GM23338 (cell line): ENCODE data around the gene CDH12. TPM values are rescaled to one million over a fixed set of nuclear protein-coding genes. Genes with fewer than 3 reads are reported as not detected.

ENCODE experiments used
- ATAC-seq: fragments of 200-7000 bp; cut with Tn5 transposase; 3 replicates; pipeline ENCODE4 v1.9.1; 2020
- DNase-seq: peaks from one replicate; pipeline ENCODE4 v3.0.0-alpha.2; 2015; ENCODE audit warnings: low spot score
- H2AFZ ChIP-seq: fragments of 200-600 bp; sonication (generic); 2 replicates; pipeline ENCODE4 v1.8.0; 2016; ENCODE audit warnings: antibody characterized with exemption, mild to moderate bottlenecking, moderate library complexity
- H3F3A ChIP-seq: fragments of 200-600 bp; sonication (generic); replicated peaks from 2 replicates; pipeline ENCODE4 v1.8.0; 2017; ENCODE audit warnings: antibody characterized with exemption, mixed run types, low read depth
- H3K27ac ChIP-seq: fragments of 200-600 bp; sonication (generic); 2 replicates; pipeline ENCODE4 v1.6.1; 2016; ENCODE audit warnings: low read depth
- H3K27me3 ChIP-seq: fragments of 200-600 bp; sonication (generic); 2 replicates; pipeline ENCODE4 v1.8.0; 2016; ENCODE audit warnings: mild to moderate bottlenecking, mixed run types, moderate library complexity; ENCODE audit not compliant: insufficient read depth
- H3K36me3 ChIP-seq: fragments of 200-600 bp; sonication (generic); 2 replicates; pipeline ENCODE4 v1.8.0; 2016; ENCODE audit warnings: mild to moderate bottlenecking; ENCODE audit not compliant: insufficient read depth
- H3K4me1 ChIP-seq: fragments of 200-600 bp; sonication (generic); 2 replicates; pipeline ENCODE4 v1.8.0; 2016; ENCODE audit warnings: mild to moderate bottlenecking, moderate library complexity; ENCODE audit not compliant: insufficient read depth
- H3K4me2 ChIP-seq: fragments of 200-600 bp; sonication (generic); 2 replicates; pipeline ENCODE4 v1.7.1; 2017; ENCODE audit warnings: mixed run types
- H3K4me3 ChIP-seq: fragments of 200-600 bp; sonication (generic); 2 replicates; pipeline ENCODE4 v1.6.1; 2016; ENCODE audit warnings: mixed run types
- H3K79me2 ChIP-seq: fragments of 200-600 bp; sonication (generic); replicated peaks from 2 replicates; pipeline ENCODE4 v1.8.0; 2017; ENCODE audit warnings: mild to moderate bottlenecking; ENCODE audit not compliant: insufficient read depth
- H3K9me2 ChIP-seq: fragments of 200-600 bp; sonication (generic); 2 replicates; pipeline ENCODE4 v1.8.0; 2017; ENCODE audit not compliant: insufficient read depth
- H4K20me1 ChIP-seq: fragments of 200-600 bp; sonication (generic); replicated peaks from 2 replicates; pipeline ENCODE4 v1.8.0; 2017; ENCODE audit warnings: mild to moderate bottlenecking; ENCODE audit not compliant: insufficient read depth
- H3K27ac Mint-ChIP-seq: 2 replicates; pipeline ENCODE4 v1.8.0; 2020; ENCODE audit warnings: inconsistent platforms, mild to moderate bottlenecking, moderate library complexity, mixed read lengths
- H3K27me3 Mint-ChIP-seq: 3 replicates; pipeline ENCODE4 v1.8.0; 2022; ENCODE audit warnings: low read depth, mild to moderate bottlenecking, moderate library complexity, mixed read lengths, inconsistent platforms; ENCODE audit not compliant: insufficient read depth, poor library complexity
- H3K36me3 Mint-ChIP-seq: 3 replicates; pipeline ENCODE4 v1.8.0; 2021; ENCODE audit warnings: low read depth, mild to moderate bottlenecking, inconsistent platforms, moderate library complexity, mixed read lengths
- H3K4me1 Mint-ChIP-seq: 3 replicates; pipeline ENCODE4 v1.8.0; 2020; ENCODE audit warnings: mild to moderate bottlenecking, inconsistent platforms, mixed read lengths
- H3K4me3 Mint-ChIP-seq: 3 replicates; pipeline ENCODE4 v1.8.0; 2021; ENCODE audit warnings: moderate library complexity, mild to moderate bottlenecking, inconsistent platforms, mixed read lengths
- H3K9me3 Mint-ChIP-seq: 3 replicates; pipeline ENCODE4 v1.8.0; 2020; ENCODE audit warnings: moderate library complexity, mild to moderate bottlenecking, inconsistent platforms, mixed read lengths
- CREB1 ChIP-seq: fragments of 250-450 bp; sonication (Bioruptor Pico); IDR thresholded peaks from 2 replicates; pipeline ENCODE4 v1.5.0; 2020; ENCODE audit warnings: low read depth, mild to moderate bottlenecking, moderate library complexity
- CTCF ChIP-seq, 2 experiments: fragments of 200-600 bp in 1 of 2; sonication (generic) in 1 of 2; conservative IDR thresholded peaks; 2 replicates each; pipeline versions ENCODE4 v1.5.1 to v1.6.1; 2016 to 2017; ENCODE audit warnings: antibody characterized with exemption in 2 of 2, low read depth in 2 of 2, mild to moderate bottlenecking in 2 of 2, moderate library complexity in 1 of 2
- ETS1 ChIP-seq: IDR thresholded peaks from 2 replicates; pipeline ENCODE4 v1.6.1; 2016; ENCODE audit warnings: antibody characterized with exemption
- JUNB ChIP-seq: IDR thresholded peaks from one replicate; pipeline ENCODE4 v1.6.1; 2016; ENCODE audit warnings: antibody characterized with exemption; ENCODE audit not compliant: unreplicated experiment
- NANOG ChIP-seq: IDR thresholded peaks from 2 replicates; pipeline ENCODE4 v1.6.1; 2016; ENCODE audit warnings: antibody characterized with exemption, borderline replicate concordance
- REST ChIP-seq: IDR thresholded peaks from one replicate; pipeline ENCODE4 v1.6.1; 2018; ENCODE audit warnings: antibody characterized with exemption; ENCODE audit not compliant: unreplicated experiment
- STAT1 ChIP-seq: IDR thresholded peaks from one replicate; pipeline ENCODE4 v1.6.1; 2016; ENCODE audit warnings: antibody characterized with exemption; ENCODE audit not compliant: unreplicated experiment
- polyA plus RNA-seq: library from polyadenylated mRNA; unstranded; fragments of >200 nt; fragmentation: Nextera tagmentation; extraction: Ambion mirVana; gene quantifications from 2 replicates; pipeline ENCODE4 v1.2.1, GENCODE V29; 2016
- total RNA-seq: library from RNA; depleted of rRNA; stranded (reverse); fragments of >200 nt; shearing (Covaris generic); gene quantifications from 2 replicates; pipeline ENCODE4 v1.2.3, GENCODE V29; 2014

CDH12 gene
- total and polyA plus RNA-seq, 2 experiments from 2014 or later, result not detected

GRCh38 chr5:22351178-22351577 is 502.0 kb downstream of the CDH12 start (continued):
- TF ChIP-seq CTCF (conservative IDR thresholded peaks at IDR 0.05; ENCODE audit: low read depth in 2 of 2), result no peak
- TF ChIP-seq NANOG, result no peak
- TF ChIP-seq ETS1, result no peak
- TF ChIP-seq JUNB, result no peak
- TF ChIP-seq CREB1 (CRISPR knock-in tag), result no peak
- TF ChIP-seq REST, result no peak

GRCh38 chr5:22348027-22348426 is 505.1 kb downstream of the CDH12 start:
- no peak overlapping the region for H3K4me3 ChIP-seq
- peak overlapping the region; percentile 34; the same call in 1 of the 2 replicates for H2AFZ ChIP-seq
- H3F3A ChIP-seq, result no peaks in the 10 kb centered on the region
- Mint-ChIP-seq H3K4me1 (no peaks in the 10 kb centered on the region), H3K27ac (no peak overlapping the region), H3K9me3 (no peaks in the 10 kb centered on the region), H3K27me3 (no peaks in the 10 kb centered on the region), H3K36me3 (no peaks in the 10 kb centered on the region), H3K4me3 (no peak overlapping the region)
- no peaks in the 10 kb centered on the region for H3K4me1 ChIP-seq
- no peaks in the 10 kb centered on the region for H3K9me2 ChIP-seq
- H3K79me2 ChIP-seq, result no peaks in the 10 kb centered on the region
- ATAC-seq (no peak), DNase-seq (no peak)
- H3K36me3 ChIP-seq, result no peaks in the 10 kb centered on the region
- H4K20me1 ChIP-seq, result no peaks in the 10 kb centered on the region
- no peak overlapping the region for H3K4me2 ChIP-seq
- H3K27me3 ChIP-seq, result no peaks in the 10 kb centered on the region
- no peak overlapping the region for H3K27ac ChIP-seq
- TF ChIP-seq STAT1 (no peak), ETS1 (no peak), REST (no peak), NANOG (no peak)
